Sigmoid colon (tissue), 3 donors: ENCODE data around the gene PRDM16.

Source experiments
- POLR2A ChIP-seq, 2 donors: fragments of 450-650 bp; IDR thresholded peaks; one replicate each; pipeline ENCODE4 v1.6.1; 2016; ENCODE audit warnings: antibody characterized with exemption in 2 of 2, mild to moderate bottlenecking in 2 of 2, moderate library complexity in 2 of 2
- TF ChIP-seq, protein P1 (sequence below), 4 experiments: fragments of 450-650 bp in 3 of 4; fragments of 200-600 bp in 1 of 4; IDR thresholded peaks; one replicate each; pipeline ENCODE4 v1.5.1; 2016 to 2019; ENCODE audit warnings: antibody characterized with exemption in 4 of 4, mild to moderate bottlenecking in 3 of 4, moderate library complexity in 2 of 4

- no peak for TF ChIP-seq POLR2A (IDR thresholded peaks at IDR 0.05)
- TF ChIP-seq, protein P1, sequence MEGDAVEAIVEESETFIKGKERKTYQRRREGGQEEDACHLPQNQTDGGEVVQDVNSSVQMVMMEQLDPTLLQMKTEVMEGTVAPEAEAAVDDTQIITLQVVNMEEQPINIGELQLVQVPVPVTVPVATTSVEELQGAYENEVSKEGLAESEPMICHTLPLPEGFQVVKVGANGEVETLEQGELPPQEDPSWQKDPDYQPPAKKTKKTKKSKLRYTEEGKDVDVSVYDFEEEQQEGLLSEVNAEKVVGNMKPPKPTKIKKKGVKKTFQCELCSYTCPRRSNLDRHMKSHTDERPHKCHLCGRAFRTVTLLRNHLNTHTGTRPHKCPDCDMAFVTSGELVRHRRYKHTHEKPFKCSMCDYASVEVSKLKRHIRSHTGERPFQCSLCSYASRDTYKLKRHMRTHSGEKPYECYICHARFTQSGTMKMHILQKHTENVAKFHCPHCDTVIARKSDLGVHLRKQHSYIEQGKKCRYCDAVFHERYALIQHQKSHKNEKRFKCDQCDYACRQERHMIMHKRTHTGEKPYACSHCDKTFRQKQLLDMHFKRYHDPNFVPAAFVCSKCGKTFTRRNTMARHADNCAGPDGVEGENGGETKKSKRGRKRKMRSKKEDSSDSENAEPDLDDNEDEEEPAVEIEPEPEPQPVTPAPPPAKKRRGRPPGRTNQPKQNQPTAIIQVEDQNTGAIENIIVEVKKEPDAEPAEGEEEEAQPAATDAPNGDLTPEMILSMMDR (IDR thresholded peaks at IDR 0.05) = no peak
Observed at GRCh38 chr1:3065797-3066196, 3.2 kb upstream of the PRDM16 start.
